PFSK-1 (cell line): Measurements from ENCODE around the gene ARHGEF26.

Source experiments
- FOXP2 ChIP-seq: optimal IDR thresholded peaks from 2 replicates; pipeline ENCODE3; 2011; ENCODE audit warnings: borderline replicate concordance, control low read depth, inconsistent platforms; ENCODE audit not compliant: insufficient read depth; ENCODE audit errors: extremely low read length, extremely low read depth
- POLR2AphosphoS5 ChIP-seq: IDR thresholded peaks from 2 replicates; pipeline ENCODE4 v1.6.1; 2012; ENCODE audit warnings: low read depth, mild to moderate bottlenecking, control low read depth, low read length, moderate library complexity
- SIN3A ChIP-seq: IDR thresholded peaks from 2 replicates; pipeline ENCODE4 v1.6.1; 2012; ENCODE audit warnings: mild to moderate bottlenecking, low read length, moderate library complexity, borderline replicate concordance; ENCODE audit not compliant: insufficient read depth
- TAF1 ChIP-seq: IDR thresholded peaks from 2 replicates; pipeline ENCODE4 v1.6.1; 2012; ENCODE audit warnings: low read length, control low read depth, borderline replicate concordance; ENCODE audit not compliant: insufficient read depth
- TF ChIP-seq, protein P1 (sequence below), 2 experiments: IDR thresholded peaks; 2 replicates each; pipeline versions ENCODE4 v1.6.1 to v1.8.0; 2011 to 2012; ENCODE audit warnings: low read depth in 2 of 2, low read length in 2 of 2, control low read depth in 1 of 2, inconsistent platforms in 1 of 2, mild to moderate bottlenecking in 1 of 2, moderate library complexity in 1 of 2; ENCODE audit not compliant: insufficient read depth in 1 of 2

ARHGEF26 gene

DNA sequence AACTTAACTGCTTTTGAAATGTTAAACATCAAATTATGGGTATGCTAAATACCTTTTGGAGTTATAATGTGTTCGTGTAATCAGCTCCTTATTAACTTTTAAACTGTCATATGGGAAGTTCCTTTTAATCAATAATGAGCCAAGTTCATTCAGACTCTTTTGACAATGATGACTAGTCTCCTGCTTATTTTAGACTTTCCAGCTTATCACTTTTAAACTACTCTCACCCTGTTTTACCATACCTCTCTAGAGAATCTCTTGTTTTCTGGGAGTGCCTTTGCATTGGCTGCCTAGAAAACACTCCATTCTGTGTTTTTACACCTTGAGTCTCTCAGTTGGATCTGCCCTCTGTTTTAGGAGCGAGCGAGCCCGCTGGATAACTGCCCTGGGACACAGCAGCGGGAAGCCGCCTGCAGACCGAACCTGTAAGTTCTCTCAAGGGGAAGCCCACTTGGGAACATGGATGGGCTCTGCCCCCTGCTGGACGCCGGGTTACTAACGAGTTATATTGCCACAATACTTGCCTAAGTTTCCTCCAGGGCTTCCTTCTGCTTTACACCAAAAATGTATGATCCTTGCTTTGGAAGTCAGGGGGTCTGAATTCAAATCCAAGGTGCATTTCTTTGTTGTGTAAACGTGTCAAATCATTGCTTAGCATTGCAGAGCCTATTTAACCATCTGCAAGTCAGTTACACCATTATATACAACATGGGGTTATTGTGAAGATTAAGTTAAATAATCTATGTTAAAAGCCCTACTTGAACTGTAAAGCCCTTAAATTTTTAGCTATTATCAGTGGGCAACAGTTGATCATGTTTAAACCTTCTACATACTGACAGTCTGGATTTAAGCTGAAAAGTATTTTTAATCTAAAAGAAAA, 131.8 kb downstream of the ARHGEF26 start:
- TF ChIP-seq POLR2AphosphoS5 (no peak), FOXP2 (no peak), SIN3A (no peak), TAF1 (no peak)
- TF ChIP-seq, protein P1, sequence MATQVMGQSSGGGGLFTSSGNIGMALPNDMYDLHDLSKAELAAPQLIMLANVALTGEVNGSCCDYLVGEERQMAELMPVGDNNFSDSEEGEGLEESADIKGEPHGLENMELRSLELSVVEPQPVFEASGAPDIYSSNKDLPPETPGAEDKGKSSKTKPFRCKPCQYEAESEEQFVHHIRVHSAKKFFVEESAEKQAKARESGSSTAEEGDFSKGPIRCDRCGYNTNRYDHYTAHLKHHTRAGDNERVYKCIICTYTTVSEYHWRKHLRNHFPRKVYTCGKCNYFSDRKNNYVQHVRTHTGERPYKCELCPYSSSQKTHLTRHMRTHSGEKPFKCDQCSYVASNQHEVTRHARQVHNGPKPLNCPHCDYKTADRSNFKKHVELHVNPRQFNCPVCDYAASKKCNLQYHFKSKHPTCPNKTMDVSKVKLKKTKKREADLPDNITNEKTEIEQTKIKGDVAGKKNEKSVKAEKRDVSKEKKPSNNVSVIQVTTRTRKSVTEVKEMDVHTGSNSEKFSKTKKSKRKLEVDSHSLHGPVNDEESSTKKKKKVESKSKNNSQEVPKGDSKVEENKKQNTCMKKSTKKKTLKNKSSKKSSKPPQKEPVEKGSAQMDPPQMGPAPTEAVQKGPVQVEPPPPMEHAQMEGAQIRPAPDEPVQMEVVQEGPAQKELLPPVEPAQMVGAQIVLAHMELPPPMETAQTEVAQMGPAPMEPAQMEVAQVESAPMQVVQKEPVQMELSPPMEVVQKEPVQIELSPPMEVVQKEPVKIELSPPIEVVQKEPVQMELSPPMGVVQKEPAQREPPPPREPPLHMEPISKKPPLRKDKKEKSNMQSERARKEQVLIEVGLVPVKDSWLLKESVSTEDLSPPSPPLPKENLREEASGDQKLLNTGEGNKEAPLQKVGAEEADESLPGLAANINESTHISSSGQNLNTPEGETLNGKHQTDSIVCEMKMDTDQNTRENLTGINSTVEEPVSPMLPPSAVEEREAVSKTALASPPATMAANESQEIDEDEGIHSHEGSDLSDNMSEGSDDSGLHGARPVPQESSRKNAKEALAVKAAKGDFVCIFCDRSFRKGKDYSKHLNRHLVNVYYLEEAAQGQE (IDR thresholded peaks at IDR 0.05; ENCODE audit: insufficient read depth in 1 of 2, low read depth in 2 of 2, low read length in 2 of 2), result no peak

DNA sequence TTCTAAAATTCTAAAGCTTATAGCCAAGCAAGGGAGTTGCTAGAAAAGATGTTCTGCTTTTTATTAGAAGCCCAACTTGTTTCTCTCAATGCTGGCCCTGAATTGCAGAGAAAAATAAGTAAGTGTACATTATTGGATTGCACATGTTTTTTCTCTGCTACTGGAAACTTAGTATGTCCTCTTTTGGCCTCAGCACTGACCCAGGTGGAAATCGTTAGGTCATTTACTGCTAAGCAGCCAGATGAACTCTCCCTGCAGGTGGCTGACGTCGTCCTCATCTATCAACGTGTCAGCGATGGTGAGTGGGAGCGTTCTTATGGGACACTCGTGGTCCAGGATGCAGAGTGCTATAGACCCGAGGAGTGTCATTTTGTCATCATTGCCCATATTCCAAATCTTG, 133.3 kb downstream of the ARHGEF26 start:
- TF ChIP-seq TAF1 (no peak), FOXP2 (no peak), SIN3A (no peak), POLR2AphosphoS5 (no peak)
- TF ChIP-seq, protein P1 (IDR thresholded peaks at IDR 0.05; ENCODE audit: insufficient read depth in 1 of 2, low read depth in 2 of 2, low read length in 2 of 2), result no peak

DNA sequence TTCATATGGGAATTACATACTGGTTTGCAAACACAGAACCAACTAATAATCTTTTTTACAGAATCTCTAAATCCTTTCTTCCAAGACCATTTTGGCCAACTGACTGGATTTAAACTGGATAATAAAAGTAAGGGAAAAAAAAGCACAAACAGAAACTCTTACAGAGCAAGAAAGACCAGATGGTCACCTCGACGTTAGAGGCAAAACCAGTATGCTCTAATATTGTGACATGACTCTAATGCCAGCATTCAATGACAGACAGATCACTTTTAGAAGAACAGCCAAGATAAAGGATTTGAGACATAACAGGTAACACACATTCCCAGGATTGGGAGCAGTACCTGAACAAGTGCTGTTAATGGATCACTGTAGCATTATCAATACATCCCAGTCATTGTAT, 152.2 kb downstream of the ARHGEF26 start:
- TF ChIP-seq POLR2AphosphoS5 (no peak), TAF1 (no peak), FOXP2 (no peak), SIN3A (no peak)
- TF ChIP-seq, protein P1 (IDR thresholded peaks at IDR 0.05; ENCODE audit: insufficient read depth in 1 of 2, low read depth in 2 of 2, low read length in 2 of 2), result no peak

DNA sequence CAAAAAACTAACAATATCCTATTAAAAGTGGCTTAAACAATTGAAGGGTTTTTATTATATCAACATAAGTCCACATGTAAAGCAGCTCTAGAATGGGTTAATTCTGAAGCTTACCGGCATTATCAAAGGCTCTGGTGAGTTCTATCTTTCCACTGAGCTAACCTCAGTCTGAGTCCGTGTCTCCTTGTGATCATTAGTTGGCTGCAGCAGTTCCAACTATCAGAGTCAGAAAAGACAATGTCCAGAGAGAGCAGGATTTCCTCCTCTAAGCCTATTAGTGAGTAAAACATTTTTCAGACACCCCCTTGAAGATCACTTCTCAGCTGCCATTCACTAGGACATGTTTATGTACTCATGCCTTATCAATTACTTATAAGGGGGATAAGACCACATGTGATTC, 153.2 kb downstream of the ARHGEF26 start:
- TF ChIP-seq SIN3A, result no peak

DNA sequence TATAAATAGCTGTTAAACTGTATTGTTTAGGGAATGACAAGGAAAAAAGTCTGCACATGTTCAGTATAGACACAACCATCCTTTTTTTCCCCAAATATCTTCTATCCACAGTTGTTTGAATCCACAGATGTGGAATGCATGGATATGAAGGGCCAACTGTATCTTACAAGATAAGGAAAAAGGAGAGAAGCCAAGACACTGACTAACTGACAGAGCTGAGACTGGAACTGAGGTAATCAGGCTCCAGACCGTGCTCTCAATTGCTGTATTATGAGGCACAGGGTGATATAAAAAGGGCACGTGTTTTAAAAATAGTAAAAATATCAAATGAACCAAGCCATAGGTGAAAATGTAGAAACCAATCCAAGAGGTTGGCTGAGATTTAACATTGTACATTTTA, 154.1 kb downstream of the ARHGEF26 start:
- TF ChIP-seq, protein P1 (IDR thresholded peaks at IDR 0.05; ENCODE audit: insufficient read depth in 1 of 2, low read depth in 2 of 2, low read length in 2 of 2), result no peak
- no peak for TF ChIP-seq FOXP2
- TF ChIP-seq SIN3A, result no peak
- no peak for TF ChIP-seq POLR2AphosphoS5
- no peak for TF ChIP-seq TAF1
